ENCODE measurements around the gene ZBTB32.

ZBTB32 gene

DNA sequence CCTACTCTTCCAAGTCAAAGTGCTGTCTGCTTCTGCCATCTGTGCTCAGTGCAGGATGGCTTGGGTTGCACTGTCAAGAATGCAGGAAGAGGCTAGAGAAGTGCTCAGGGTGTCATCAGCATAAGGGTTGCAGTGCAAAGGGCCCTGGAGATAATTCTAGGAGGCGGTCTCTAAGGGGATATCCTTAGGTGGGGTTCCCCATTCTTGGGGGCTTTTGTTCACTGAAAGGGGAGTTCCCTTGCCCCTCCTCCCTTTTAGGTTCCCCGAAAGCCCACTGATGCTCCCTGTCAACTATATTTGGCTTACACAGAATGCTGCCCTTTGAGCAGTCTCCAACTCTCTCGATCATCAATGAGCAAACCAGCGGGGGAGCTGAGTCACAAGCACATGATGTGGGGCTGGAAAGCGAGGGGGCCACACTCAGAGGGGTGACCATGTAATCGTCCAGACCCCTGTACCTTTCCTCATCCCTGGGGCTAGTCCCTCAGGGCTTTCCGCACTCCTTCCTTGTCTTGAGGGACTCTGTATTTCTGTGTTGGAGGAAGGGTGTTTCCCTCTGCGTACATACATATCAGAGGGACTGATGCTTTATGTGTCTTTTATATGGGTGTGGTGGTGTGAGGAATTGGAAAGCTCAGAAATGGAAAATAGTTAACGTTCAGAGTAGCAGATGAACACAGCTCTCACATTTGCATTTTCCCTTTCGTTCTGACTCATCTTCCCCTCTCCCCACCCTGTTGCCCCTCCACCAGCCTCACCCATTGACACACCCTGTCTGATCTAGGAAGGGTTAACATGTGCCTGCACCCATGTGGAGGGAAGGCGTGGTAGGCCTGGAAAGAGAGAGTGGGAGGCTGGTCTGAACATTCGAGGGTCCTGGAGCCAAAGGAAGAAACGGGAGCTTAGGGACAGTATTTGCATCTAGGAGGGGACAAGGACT, 6.7 kb downstream of the ZBTB32 start:
- in situ Hi-C loops (cut with MboI; ENCODE audit: low sequenced_read_pairs) = no loop called here
- Histone ChIP-seq H3K4me1 (peaks cover 5% of the 10 kb centered on the region; the same call in 1 of the 2 replicates), H3K36me3 (replicated peaks) (no peaks in the 10 kb centered on the region), H3K9me3 (no peaks in the 10 kb centered on the region), H3K27me3 (ENCODE audit: low read depth) (no peaks in the 10 kb centered on the region), H3K4me3 (no peak overlapping the region)
- DNase-seq (ENCODE audit: low spot score in 2 of 2) = no peak

DNA sequence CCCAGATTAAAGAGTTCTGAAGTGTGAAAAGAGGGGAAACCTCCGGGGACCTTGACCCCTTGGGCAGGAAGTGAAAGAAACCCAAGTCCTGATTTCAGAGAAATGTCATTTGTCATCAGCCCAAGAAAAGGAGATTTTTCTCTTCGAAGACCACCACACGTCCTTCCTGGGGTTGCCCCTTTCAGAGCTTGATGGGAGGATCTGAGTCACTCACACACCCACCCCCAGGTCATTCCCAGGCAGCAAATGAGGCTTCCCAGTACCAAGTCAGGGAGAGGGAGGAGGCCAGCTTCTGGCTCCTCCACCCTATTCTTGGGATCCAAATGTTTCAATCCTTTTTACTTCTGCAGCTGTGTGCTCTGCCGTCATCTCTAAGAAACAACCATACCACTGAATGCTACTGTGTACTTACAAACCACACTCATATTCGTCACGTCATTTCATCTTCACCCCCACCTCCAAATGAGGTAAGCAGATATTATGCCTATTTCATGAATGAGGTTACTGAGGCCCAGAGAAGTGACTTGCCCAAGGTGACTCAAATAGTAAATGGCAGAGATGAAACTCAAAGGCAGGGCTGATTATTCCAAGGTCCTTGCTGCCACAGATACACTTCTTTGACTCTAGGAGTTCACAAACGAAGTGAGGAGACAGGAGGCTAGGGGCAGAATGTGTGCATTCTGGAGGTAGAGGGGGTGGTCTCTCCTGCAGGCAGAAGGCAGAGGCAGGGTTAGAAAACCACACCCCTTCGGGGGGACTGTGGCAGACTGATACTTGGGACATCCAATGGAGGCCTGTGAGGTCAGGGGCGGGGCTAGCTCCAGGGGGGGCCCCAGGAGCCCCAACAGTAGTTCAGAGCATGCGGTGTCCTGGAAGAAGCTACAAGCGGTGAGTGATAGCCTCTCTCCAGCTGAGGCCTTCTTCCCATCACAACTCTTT, 8.5 kb downstream of the ZBTB32 start:
- Histone ChIP-seq H3K4me3 (no peak overlapping the region), H3K9me3 (no peaks in the 10 kb centered on the region), H3K36me3 (replicated peaks) (no peaks in the 10 kb centered on the region), H3K4me1 (peaks cover 9% of the 10 kb centered on the region), H3K27me3 (ENCODE audit: low read depth) (no peaks in the 10 kb centered on the region)
- in situ Hi-C loops (cut with MboI; ENCODE audit: low sequenced_read_pairs) = no loop called here
- DNase-seq (ENCODE audit: low spot score in 2 of 2) = no peak

DNA sequence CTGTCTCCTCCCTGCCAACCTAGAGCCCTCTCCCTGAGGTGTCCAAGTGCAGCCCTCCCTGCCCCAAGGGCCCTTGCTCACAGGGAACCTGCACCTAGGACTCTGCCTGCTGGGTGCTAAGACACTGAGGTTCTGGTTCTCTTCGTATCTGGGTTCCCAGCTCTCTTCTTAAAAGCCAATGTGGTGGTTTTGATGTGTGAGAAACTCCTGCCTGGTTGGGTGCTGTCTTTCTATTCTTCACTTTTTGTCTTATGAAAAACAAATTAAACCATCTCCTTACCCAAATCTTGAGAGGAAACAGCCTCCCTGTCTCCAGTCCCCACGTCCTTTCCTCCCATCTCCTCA, 9.1 kb downstream of the ZBTB32 start:
- no peak overlapping the region for H3K4me3 ChIP-seq
- in situ Hi-C loops (cut with MboI; ENCODE audit: low sequenced_read_pairs) = no loop called here

DNA sequence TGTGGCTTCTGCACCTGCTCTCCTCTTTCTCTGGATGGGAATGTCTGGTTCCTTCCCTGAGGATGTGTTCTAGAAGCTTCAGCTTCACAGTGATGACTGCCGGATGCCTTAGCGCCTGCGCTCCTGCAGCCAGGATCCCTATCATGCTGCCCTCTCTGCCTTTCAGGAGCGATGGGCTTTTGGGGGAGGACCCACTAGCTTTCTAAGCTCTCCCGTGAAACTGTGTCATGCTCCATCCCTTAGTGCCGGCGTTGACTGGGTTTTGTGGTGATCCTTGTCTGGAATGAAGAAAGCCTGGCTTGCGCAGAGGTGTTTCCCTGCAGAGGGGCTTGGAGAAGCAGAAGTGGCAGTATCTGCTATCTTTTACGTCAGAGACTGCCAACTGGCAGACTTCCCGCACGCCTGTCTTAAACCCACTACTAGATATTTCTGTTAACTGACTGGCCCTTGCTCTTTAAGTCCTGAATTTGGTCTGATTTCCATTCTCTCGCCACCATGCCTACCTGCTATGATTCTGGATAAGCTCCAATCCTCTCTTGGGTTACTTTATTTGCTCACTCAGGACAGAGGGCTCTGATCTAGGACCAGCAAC, 9.6 kb downstream of the ZBTB32 start:
- no peaks in the 10 kb centered on the region for H3K27me3 ChIP-seq (ENCODE audit: low read depth)
- H3K36me3 ChIP-seq (replicated peaks) = no peaks in the 10 kb centered on the region
- no peak overlapping the region for H3K4me3 ChIP-seq
- no peak for DNase-seq (ENCODE audit: low spot score in 2 of 2)
- in situ Hi-C loops (cut with MboI; ENCODE audit: low sequenced_read_pairs) = no loop called here
- no peaks in the 10 kb centered on the region for H3K9me3 ChIP-seq
- H3K4me1 ChIP-seq = peaks cover 9% of the 10 kb centered on the region

More for the DNA sequence above, 9.1 kb downstream of the ZBTB32 start:
- DNase-seq (ENCODE audit: low spot score in 2 of 2) = no peak
- no peaks in the 10 kb centered on the region for H3K27me3 ChIP-seq (ENCODE audit: low read depth)
- H3K4me1 ChIP-seq = peaks cover 9% of the 10 kb centered on the region
- no peaks in the 10 kb centered on the region for H3K9me3 ChIP-seq
- no peaks in the 10 kb centered on the region for H3K36me3 ChIP-seq (replicated peaks)

DNA sequence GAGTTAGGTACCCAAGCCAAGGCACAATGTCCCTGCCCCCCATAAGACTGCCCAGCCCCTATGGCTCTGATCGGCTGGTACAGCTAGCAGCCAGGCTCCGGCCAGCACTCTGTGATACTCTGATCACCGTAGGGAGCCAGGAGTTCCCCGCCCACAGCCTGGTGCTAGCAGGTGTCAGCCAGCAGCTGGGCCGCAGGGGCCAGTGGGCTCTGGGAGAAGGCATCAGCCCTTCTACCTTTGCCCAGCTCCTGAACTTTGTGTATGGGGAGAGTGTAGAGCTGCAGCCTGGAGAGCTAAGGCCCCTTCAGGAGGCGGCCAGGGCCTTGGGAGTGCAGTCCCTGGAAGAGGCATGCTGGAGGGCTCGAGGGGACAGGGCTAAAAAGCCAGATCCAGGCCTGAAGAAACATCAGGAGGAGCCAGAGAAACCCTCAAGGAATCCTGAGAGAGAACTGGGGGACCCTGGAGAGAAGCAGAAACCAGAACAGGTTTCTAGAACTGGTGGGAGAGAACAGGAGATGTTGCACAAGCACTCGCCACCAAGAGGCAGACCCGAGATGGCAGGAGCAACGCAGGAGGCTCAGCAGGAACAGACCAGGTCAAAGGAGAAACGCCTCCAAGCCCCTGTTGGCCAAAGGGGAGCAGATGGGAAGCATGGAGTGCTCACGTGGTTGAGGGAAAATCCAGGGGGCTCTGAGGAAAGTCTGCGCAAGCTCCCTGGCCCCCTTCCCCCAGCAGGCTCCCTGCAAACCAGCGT, 10.4 kb downstream of the ZBTB32 start:
- DNase-seq (ENCODE audit: low spot score in 2 of 2) = no peak
- no peaks in the 10 kb centered on the region for H3K9me3 ChIP-seq
- in situ Hi-C loops (cut with MboI; ENCODE audit: low sequenced_read_pairs) = loop anchor here (5.0 kb wide), 1 partner anchor 167 kb away; the partner anchor contains the start of gene TMEM147
- no peak overlapping the region for H3K4me3 ChIP-seq
- no peaks in the 10 kb centered on the region; the same call in 1 of the 2 replicates for H3K36me3 ChIP-seq (replicated peaks)
- H3K27me3 ChIP-seq (ENCODE audit: low read depth) = no peaks in the 10 kb centered on the region
- peaks cover 9% of the 10 kb centered on the region for H3K4me1 ChIP-seq

DNA sequence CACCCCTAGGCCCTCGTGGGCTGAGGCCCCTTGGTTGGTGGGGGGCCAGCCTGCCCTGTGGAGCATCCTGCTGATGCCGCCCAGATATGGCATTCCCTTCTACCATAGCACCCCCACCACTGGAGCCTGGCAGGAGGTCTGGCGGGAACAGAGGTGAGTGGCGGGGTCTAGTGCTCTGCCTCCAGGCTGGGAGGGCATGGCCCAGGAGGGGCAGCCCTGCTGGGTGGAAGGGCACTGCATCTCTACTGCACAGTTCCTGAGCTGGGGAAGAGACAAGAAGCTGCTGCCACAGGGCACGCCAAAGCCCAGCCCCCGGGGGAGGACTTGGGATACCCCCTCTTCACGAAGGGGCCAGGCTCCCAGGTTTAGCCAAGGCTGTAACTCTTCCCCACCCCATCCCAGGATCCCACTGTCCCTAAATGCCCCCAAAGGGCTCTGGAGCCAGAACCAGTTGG, 11.0 kb downstream of the ZBTB32 start:
- H3K4me3 ChIP-seq = peak overlapping the region; percentile 55
- no peaks in the 10 kb centered on the region for H3K27me3 ChIP-seq (ENCODE audit: low read depth)
- H3K36me3 ChIP-seq (replicated peaks) = no peaks in the 10 kb centered on the region; the same call in 1 of the 2 replicates
- no peak for DNase-seq (ENCODE audit: low spot score in 2 of 2)
- peaks cover 9% of the 10 kb centered on the region for H3K4me1 ChIP-seq
- in situ Hi-C loops (cut with MboI; ENCODE audit: low sequenced_read_pairs) = loop anchor here (5.0 kb wide), 1 partner anchor 168 kb away; the partner anchor contains the start of gene TMEM147
- no peaks in the 10 kb centered on the region for H3K9me3 ChIP-seq

DNA sequence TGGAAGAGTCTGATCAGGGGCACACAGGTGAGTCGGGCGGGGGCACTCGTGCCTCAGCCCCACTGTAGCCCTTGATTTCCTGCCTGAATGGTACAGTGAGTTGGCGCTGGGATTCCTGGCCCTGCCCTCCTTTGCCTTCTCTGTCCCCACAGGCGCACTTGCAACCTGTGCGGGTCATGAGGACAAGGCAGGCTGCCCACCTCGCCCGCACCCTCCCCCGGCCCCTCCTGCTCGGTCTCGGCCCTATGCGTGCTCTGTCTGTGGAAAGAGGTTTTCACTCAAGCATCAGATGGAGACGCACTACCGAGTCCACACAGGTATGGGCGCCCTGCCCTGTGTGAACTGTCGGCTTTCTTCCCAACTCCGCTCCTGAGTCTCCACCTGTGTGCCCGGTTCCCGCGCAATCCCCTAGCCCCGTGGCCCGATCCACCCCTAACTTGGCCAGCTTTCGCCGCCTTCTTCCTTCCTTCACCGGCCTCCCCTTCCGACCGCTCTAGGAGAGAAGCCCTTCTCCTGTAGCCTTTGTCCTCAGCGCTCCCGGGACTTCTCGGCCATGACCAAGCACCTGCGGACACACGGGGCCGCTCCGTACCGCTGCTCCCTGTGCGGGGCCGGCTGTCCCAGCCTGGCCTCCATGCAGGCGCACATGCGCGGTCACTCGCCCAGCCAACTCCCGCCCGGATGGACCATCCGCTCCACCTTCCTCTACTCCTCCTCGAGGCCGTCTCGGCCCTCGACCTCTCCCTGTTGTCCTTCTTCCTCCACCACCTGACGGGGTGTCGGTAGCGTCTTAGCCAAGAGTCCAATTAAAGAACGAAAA, 11.8 kb downstream of the ZBTB32 start:
- peaks cover 3% of the 10 kb centered on the region; the same call in 1 of the 2 replicates for H3K36me3 ChIP-seq (replicated peaks)
- peaks cover 9% of the 10 kb centered on the region for H3K4me1 ChIP-seq
- peak overlapping the region; percentile 55 for H3K4me3 ChIP-seq
- DNase-seq (ENCODE audit: low spot score in 2 of 2) = no peak
- H3K27me3 ChIP-seq (ENCODE audit: low read depth) = no peaks in the 10 kb centered on the region
- H3K9me3 ChIP-seq = no peaks in the 10 kb centered on the region
- in situ Hi-C loops (cut with MboI; ENCODE audit: low sequenced_read_pairs) = loop anchor here (5.0 kb wide), 1 partner anchor 169 kb away; the partner anchor contains the start of gene TMEM147

DNA sequence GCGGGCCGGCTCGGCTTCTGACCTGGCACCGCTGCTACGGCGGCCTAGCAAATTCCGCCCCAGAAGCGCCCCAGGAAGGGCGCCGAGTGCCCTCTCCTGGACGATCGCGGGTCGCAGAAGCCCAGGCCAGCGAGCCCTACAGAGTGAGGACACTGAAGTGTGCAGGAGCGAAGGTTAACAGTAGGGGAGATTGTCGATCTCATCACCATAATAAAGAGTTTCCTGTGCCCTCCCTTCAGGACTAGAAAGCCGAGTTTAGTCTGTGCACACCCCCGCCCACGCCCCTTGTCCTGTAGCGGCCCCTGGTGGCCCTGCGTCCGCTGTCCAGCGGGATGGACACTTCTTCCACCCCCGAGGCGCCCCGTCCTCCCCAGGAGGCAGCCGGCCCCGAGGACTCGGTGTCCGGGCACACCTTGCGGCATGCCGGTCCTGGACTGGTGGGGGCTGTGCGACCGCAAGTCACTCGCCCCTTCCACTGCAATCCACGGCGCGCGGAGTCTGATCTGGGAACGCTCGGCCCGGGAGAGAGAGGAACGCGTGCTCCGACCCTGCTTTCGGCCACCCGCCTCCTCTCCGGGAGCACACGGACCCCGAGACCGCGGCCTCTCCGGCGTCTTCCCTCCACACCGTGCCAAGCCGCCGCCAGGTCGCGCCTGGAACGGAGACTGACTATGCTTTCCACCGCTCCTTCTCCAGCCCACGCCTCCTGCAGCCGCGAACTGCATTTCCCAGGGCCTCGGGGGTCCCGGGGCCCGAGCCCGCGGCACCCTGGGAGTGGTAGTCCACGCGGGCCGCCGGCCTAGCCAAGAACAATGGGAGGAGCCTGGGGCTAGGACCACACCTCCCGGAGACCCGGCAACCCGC, 12.7 kb downstream of the ZBTB32 start:
- peak overlapping the region; percentile 55 for H3K4me3 ChIP-seq
- H3K36me3 ChIP-seq (replicated peaks) = peaks cover 12% of the 10 kb centered on the region
- peaks cover 9% of the 10 kb centered on the region for H3K4me1 ChIP-seq
- no peaks in the 10 kb centered on the region for H3K27me3 ChIP-seq (ENCODE audit: low read depth)
- no peaks in the 10 kb centered on the region for H3K9me3 ChIP-seq
- peak; percentile 97 for DNase-seq (ENCODE audit: low spot score in 2 of 2)
- in situ Hi-C loops (cut with MboI; ENCODE audit: low sequenced_read_pairs) = loop anchor here (5.0 kb wide), 1 partner anchor 170 kb away; the partner anchor contains the start of gene TMEM147

DNA sequence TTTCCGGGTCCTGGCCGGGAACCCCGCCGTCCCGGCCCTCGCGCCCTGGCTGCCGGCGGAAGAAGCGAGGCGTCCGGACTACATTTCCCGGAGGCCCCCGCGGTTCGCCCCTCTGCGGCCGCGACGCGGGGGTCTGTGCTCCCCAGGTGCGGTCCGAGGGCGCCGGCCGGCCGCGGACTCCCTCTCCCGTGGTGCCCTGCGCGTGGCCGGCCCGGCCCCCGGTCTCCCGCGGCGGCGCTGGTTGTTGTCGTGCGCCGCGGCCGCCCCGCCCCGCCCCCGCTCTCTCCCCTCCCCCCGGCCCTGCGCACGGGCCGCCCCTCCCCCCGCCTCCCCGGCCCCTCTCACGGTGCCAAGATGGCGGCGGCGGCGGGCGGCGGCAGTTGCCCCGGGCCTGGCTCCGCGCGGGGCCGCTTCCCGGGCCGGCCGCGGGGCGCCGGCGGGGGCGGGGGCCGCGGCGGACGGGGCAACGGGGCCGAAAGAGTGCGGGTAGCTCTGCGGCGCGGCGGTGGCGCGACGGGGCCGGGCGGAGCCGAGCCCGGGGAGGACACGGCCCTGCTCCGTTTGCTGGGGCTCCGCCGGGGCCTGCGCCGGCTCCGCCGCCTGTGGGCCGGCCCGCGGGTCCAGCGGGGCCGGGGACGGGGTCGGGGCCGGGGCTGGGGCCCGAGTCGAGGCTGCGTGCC, 13.4 kb downstream of the ZBTB32 start, which contains the start of gene KMT2B:
KMT2B (plus strand) TSS at position 339 of the 680 bp plus-strand sequence; CDS start at position 355, 16 bp downstream.
- in situ Hi-C loops (cut with MboI; ENCODE audit: low sequenced_read_pairs) = loop anchor here (5.0 kb wide), 1 partner anchor 171 kb away; the partner anchor contains the start of gene TMEM147
- Histone ChIP-seq H3K27me3 (ENCODE audit: low read depth) (no peaks in the 10 kb centered on the region), H3K9me3 (no peaks in the 10 kb centered on the region), H3K4me3 (peak within 1 kb of the TSS; percentile 78), H3K36me3 (replicated peaks) (peaks cover 19% of the 10 kb centered on the region), H3K4me1 (peaks cover 9% of the 10 kb centered on the region)
- DNase-seq (ENCODE audit: low spot score in 2 of 2) = no peak

DNA sequence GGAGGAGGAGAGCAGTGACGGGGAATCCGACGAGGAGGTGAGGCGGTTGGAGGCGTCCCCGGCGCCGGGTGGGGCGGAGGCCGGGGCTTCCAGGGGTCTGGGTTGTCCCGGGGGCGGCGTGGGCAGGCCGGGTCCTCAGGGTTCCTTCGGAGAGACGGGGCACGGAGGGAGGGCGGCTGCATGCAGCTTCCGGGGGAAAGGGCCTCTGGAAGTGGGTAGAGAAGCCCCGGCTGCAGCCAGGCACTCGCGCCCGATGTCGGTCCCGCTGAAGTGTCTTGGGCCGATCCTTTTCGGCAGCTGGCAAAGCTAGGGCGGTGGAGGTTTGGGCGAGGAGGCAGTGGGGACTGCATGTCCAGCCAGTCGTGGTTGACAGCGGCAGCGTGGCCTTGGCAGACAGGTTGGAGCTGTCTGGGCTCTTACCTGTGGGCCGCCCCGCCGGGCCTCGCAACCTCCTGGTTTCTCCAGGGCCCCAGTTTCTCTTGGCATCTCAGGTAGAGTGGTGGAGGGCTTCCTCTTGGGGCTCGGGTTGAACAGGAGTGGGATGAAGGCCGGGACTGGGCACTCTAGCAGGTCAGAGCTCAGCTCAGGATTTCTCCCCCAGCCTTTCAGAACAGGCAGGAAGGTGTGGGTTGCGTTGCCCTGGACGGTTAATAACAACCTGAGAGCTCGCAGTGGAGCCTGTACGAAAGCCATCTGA, 14.1 kb downstream of the ZBTB32 start:
- no peak for DNase-seq (ENCODE audit: low spot score in 2 of 2)
- H3K27me3 ChIP-seq (ENCODE audit: low read depth) = no peaks in the 10 kb centered on the region
- H3K9me3 ChIP-seq = no peaks in the 10 kb centered on the region
- peaks cover 9% of the 10 kb centered on the region for H3K4me1 ChIP-seq
- H3K36me3 ChIP-seq (replicated peaks) = peaks cover 26% of the 10 kb centered on the region
- in situ Hi-C loops (cut with MboI; ENCODE audit: low sequenced_read_pairs) = loop anchor here (5.0 kb wide), 1 partner anchor 171 kb away; the partner anchor contains the start of gene TMEM147
- peak overlapping the region; percentile 78 for H3K4me3 ChIP-seq

Measured in HAP-1 (cell line).